Measurements from ENCODE around the gene SCP2.

Gene SCP2

DNA sequence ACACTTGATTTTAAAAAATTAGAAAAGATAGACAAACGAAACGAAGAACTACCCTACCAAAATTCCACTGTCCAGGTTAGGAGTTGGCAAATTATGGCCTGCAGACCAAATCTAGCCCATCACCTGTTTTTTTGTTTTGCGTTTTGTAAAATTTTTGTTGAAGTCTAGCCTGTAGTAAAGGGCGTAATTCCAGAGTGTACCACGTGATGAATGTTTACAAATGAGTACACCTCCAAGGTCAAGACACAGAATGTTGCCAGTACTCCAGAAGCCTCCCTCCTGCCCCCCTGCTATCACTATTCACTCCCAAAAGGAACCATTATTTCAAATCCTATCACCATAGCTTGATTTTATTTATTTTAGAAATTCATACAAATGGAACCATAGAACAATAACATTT lies 117.8 kb downstream of the SCP2 start:
- DNase-seq (ENCODE audit: low spot score): no peak
- TF ChIP-seq, protein P1, sequence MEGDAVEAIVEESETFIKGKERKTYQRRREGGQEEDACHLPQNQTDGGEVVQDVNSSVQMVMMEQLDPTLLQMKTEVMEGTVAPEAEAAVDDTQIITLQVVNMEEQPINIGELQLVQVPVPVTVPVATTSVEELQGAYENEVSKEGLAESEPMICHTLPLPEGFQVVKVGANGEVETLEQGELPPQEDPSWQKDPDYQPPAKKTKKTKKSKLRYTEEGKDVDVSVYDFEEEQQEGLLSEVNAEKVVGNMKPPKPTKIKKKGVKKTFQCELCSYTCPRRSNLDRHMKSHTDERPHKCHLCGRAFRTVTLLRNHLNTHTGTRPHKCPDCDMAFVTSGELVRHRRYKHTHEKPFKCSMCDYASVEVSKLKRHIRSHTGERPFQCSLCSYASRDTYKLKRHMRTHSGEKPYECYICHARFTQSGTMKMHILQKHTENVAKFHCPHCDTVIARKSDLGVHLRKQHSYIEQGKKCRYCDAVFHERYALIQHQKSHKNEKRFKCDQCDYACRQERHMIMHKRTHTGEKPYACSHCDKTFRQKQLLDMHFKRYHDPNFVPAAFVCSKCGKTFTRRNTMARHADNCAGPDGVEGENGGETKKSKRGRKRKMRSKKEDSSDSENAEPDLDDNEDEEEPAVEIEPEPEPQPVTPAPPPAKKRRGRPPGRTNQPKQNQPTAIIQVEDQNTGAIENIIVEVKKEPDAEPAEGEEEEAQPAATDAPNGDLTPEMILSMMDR (IDR thresholded peaks at IDR 0.05; ENCODE audit: extremely low read depth, missing control alignments): no peak

DNA sequence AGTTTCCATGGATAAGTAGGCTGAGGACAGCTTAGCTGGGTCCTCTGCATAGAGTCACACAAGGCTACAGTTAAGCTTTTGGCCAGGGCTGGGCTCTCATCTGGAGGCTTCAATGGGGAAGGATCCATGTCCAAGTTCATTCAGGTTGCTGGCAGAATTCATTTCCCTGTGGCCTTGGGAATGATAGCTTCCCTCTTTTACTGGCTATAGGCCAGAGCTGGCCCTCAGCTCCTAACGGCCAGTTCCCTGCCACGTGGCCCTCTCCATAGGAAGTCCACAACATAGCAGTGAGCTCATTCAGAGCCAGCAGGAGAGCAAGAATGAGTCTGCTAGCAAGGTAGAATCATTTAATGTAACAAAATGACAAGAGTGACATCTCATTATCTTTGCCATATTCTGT lies 119.9 kb downstream of the SCP2 start:
- DNase-seq (ENCODE audit: low spot score): no peak
- TF ChIP-seq, protein P1 (IDR thresholded peaks at IDR 0.05; ENCODE audit: extremely low read depth, missing control alignments): no peak

GRCh38 chr1:53047737-53048736 lies 121.0 kb downstream of the SCP2 start:
- no peak for DNase-seq (ENCODE audit: low spot score)
- TF ChIP-seq, protein P1 (IDR thresholded peaks at IDR 0.05; ENCODE audit: extremely low read depth, missing control alignments): no peak

DNA sequence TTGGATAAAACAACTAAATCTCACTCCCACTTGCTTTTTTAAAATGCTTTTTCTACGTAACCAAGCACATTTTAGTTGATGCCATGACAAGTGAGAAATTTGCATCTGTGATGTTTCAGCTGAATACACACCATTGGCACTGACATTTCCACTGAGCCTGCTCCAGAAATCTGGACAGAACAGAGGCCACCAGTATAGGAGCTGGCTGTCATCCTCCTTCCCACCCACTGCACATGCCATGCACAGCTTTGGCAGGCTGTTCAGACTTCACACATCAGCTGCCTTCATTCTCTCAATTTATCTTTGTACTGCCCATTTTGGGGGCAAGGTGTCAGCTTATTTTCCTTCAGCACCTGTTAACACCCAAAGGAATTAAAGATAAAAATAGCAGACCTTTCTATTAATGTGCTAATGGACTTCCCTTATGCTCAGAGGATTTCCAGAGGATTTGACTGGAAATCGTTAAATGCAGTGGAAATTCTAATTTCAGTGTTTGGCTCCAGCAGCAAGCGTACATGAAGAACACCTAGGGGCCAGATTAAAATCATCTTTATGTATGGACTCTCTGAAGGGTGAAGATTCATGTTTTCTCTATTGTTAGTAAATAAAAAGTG lies 122.0 kb downstream of the SCP2 start:
- no peak for DNase-seq (ENCODE audit: low spot score)
- TF ChIP-seq, protein P1 (IDR thresholded peaks at IDR 0.05; ENCODE audit: extremely low read depth, missing control alignments): no peak

GRCh38 chr1:53049574-53049967 lies 122.5 kb downstream of the SCP2 start:
- DNase-seq (ENCODE audit: low spot score): no peak
- TF ChIP-seq, protein P1 (IDR thresholded peaks at IDR 0.05; ENCODE audit: extremely low read depth, missing control alignments): no peak

DNA sequence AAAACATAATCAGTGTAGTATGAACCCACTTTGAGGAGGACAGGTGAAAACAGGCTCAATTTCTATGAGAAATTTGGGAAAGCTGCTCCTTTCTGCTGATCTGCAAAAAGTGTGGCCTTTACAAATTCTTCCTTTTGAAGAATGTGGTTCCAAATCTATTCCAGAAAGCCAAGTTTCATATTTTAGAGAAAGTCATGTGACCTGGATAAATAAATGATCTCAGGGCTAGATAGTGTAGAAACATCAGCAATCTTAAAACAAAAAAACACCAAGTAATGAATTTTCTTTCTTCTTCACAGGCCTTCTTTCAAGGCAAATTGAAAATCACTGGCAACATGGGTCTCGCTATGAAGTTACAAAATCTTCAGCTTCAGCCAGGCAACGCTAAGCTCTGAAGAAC lies 123.2 kb downstream of the SCP2 start:
- TF ChIP-seq, protein P1 (IDR thresholded peaks at IDR 0.05; ENCODE audit: extremely low read depth, missing control alignments): no peak
- DNase-seq (ENCODE audit: low spot score): no peak

DNA sequence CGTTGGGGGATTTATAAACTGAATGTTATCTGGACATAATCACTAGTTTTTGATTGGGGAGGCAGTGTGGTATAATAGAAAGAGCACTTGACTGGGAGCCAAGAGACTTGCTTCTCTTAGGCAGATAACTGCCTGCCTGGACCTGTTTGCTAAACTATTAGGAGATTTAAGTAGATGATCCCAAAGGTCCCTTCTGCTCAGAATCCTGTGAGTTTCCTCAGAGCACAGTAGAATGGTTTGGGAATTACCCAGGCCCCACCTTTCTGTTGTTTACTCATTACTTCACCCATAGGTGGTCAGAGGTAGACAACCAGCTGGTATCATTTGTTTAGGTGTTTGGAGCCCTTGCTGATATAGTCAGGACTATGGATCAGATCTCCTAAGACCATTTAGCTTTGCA lies 124.6 kb downstream of the SCP2 start:
- TF ChIP-seq, protein P1 (IDR thresholded peaks at IDR 0.05; ENCODE audit: extremely low read depth, missing control alignments): no peak
- DNase-seq (ENCODE audit: low spot score): no peak
